ENCODE results near the gene COL15A1. TPM values are rescaled to one million over a fixed set of nuclear protein-coding genes. Genes with fewer than 3 reads are reported as not detected.

Gene COL15A1
- total RNA-seq, 1 donor from 2014 or later = 8.0 TPM

DNA sequence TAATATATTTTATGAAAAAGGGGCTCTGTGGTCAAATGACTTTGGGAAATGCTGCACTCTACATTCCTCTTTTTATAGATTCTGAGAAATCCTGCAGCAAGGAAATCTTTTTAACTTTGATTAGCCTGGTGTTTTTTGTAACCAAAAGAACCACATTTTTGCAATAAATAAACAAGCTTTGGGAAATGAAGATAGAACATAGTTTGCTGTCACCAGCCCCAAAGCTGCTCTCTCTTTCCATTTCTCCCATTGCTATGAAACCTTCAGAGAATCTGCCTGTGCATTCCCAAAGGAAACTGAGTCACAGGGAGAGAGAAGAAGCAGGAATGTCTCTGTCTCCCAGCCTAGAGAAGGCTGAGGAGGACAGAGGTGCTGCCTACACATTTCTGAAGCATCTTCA is 59.0 kb downstream of the COL15A1 start:
- TF ChIP-seq CTCF (IDR thresholded peaks at IDR 0.05) = no peak
- Histone ChIP-seq H3K36me3 (no peaks in the 10 kb centered on the region), H3K9me3 (no peaks in the 10 kb centered on the region), H3K4me1 (peaks cover 14% of the 10 kb centered on the region), H3K27me3 (ENCODE audit: low read depth) (no peaks in the 10 kb centered on the region), H3K4me3 (no peak overlapping the region), H3K27ac (no peak overlapping the region)
- ATAC-seq (no peak), DNase-seq (no peak)
- intact Hi-C loops (cut with DNase I) = no loop called here

DNA sequence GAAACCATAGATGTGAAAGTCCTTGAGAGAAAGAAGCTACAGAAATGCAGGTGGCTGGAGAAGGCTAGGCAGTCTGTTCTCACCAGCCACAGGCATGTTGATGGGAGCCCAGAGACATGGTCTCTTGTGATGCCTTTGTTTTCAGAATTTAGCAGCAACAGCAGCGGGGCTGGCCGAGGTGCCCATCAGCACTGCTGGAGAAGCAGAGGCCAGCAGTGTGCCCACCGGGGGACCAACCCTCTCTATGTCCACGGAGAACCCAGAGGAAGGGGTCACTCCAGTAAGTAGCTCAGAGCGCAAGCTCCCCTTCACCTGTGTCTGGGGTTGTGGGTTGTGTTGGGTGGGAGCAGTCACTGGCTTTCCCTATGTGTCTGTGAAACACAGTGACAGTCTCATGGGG is 59.6 kb downstream of the COL15A1 start:
- intact Hi-C loops (cut with DNase I) = no loop called here
- no peak for TF ChIP-seq CTCF (IDR thresholded peaks at IDR 0.05)
- Histone ChIP-seq H3K27ac (no peak overlapping the region), H3K9me3 (no peaks in the 10 kb centered on the region), H3K36me3 (no peaks in the 10 kb centered on the region), H3K27me3 (ENCODE audit: low read depth) (no peaks in the 10 kb centered on the region), H3K4me1 (peaks cover 10% of the 10 kb centered on the region), H3K4me3 (no peak overlapping the region)
- DNase-seq = no peak
- no peak for ATAC-seq

GRCh38 chr9:99004115-99004514 is 60.4 kb downstream of the COL15A1 start:
- no peaks in the 10 kb centered on the region for H3K27me3 ChIP-seq (ENCODE audit: low read depth)
- no peak for ATAC-seq
- no peak overlapping the region for H3K27ac ChIP-seq
- peaks cover 2% of the 10 kb centered on the region for H3K4me1 ChIP-seq
- no peaks in the 10 kb centered on the region for H3K36me3 ChIP-seq
- no peaks in the 10 kb centered on the region for H3K9me3 ChIP-seq
- intact Hi-C loops (cut with DNase I) = no loop called here
- TF ChIP-seq CTCF (IDR thresholded peaks at IDR 0.05) = no peak
- no peak overlapping the region for H3K4me3 ChIP-seq
- DNase-seq = no peak

GRCh38 chr9:99004717-99005460 is 61.2 kb downstream of the COL15A1 start:
- Histone ChIP-seq H3K4me3 (no peak overlapping the region), H3K27ac (no peak overlapping the region), H3K36me3 (no peaks in the 10 kb centered on the region), H3K9me3 (no peaks in the 10 kb centered on the region), H3K27me3 (ENCODE audit: low read depth) (no peaks in the 10 kb centered on the region), H3K4me1 (no peaks in the 10 kb centered on the region)
- ATAC-seq = no peak
- no peak for TF ChIP-seq CTCF (IDR thresholded peaks at IDR 0.05)
- intact Hi-C loops (cut with DNase I) = no loop called here
- no peak for DNase-seq

DNA sequence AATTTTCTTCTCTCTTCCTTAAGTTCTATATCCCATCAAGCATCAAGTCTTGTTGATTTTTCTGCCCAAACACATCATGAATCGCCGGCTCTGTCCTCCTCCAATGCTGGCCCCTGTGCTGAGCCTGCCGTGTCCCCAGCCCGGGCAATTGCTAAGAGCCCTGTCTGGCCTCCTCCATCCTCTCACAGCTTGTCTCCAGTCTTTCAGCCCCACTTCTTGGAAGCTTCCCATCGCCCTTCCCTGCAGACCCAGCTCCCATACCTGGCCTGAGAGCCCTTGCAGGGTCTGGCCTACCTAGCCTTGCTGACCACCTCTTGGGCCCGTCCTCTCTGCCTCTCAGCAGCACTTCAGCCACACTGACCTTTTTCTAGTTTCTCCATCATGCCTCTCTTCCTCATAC is 61.9 kb downstream of the COL15A1 start:
- ATAC-seq (no peak), DNase-seq (no peak)
- no peak for TF ChIP-seq CTCF (IDR thresholded peaks at IDR 0.05)
- no peak overlapping the region for H3K27ac ChIP-seq
- H3K9me3 ChIP-seq = peaks cover 3% of the 10 kb centered on the region
- H3K4me1 ChIP-seq = no peaks in the 10 kb centered on the region
- H3K4me3 ChIP-seq = no peak overlapping the region
- intact Hi-C loops (cut with DNase I) = no loop called here
- H3K27me3 ChIP-seq (ENCODE audit: low read depth) = no peaks in the 10 kb centered on the region
- no peaks in the 10 kb centered on the region for H3K36me3 ChIP-seq

Data from lower lobe of right lung (tissue), 2 donors.